GM12875 (cell line): Measurements from ENCODE around the gene DCDC2.
"Not testable (repeated sequence)": the region's sequence is repeated elsewhere in the genome, so short reads cannot be mapped to it uniquely, and the experiment has no call there.

ENCODE experiments used
- H3K4me3 ChIP-seq: one replicate; pipeline ENCODE4 v1.5.1; 2011; ENCODE audit warnings: low read depth, low read length, control low read depth
- CTCF ChIP-seq: IDR thresholded peaks from 2 replicates; pipeline ENCODE4 v1.5.1; 2011; ENCODE audit warnings: low read depth, mild to moderate bottlenecking, control low read depth, inconsistent platforms, low read length, moderate library complexity, borderline replicate concordance; ENCODE audit not compliant: insufficient read depth

Gene DCDC2

DNA sequence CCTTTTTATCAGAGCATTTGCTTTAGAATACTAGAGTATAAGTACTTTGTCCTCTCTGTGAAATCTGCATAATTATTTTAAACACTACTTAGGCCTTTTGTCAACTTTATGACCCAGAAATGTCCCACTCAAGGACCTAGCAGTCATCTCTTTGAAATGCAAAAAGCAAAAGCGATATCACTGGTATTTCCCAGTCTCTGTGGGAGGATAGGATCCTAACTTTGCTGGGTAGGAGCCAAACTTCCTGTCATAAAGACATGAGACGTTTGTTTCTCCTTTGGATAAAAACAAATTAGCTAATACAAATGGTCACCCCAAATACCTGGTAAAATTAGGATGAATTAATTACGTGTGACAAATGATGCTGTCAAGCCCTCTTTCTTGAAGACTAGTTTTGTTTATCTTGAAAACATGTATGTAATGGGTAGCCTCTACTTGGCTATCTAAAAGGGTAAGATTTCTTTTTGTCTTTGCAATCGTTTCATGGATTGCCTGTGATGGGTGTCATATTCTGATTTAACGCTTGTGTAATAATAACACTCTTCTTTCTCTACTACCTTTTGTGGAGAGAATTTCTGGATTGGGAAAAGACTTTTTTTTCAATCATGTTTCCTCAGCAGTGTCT lies 36.2 kb downstream of the DCDC2 start:
- no peak overlapping the region for H3K4me3 ChIP-seq
- TF ChIP-seq CTCF, result no peak

- H3K4me3 ChIP-seq, result no peak overlapping the region
- no peak for TF ChIP-seq CTCF
Measured at GRCh38 chr6:24313251-24314141, 44.4 kb downstream of the DCDC2 start.

DNA sequence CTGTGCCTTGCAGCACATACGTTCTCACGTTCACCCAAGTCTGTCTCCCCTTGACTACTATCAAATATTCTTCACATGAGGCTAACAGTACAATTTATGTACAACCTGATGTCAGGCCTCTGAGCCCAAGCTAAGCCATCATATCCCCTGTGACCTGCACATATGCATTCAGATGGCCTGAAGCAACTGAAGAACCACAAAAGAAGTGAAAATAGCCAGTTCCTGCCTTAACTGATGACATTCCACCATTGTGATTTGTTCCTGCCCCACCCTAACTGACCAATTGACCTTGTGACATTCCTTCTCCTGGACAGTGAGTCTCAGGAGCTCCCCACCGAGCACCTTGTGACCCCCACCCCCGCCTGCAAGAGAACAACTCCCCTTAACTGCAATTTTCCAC lies 46.1 kb downstream of the DCDC2 start:
- not testable (repeated sequence) for H3K4me3 ChIP-seq

DNA sequence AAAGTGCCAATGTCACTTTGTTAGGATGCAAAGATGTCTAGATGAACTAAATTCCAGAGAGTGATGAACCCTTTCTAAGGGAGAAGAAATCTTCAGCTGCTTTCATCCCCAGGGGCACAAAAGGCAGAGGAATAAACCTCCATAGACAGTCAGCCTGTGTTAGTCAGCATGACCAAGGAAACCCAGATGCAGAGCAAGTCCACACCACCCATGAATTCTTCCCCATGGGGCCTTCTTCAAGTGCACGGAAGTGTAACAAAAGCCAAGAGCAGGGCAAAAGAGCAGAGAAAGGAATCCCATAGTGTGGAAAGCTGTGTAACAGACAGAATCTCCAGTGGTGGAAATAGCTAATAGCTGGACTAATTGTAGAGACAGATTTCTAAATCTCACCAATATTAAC lies 50.0 kb downstream of the DCDC2 start:
- no peak for TF ChIP-seq CTCF
- H3K4me3 ChIP-seq, result no peak overlapping the region

DNA sequence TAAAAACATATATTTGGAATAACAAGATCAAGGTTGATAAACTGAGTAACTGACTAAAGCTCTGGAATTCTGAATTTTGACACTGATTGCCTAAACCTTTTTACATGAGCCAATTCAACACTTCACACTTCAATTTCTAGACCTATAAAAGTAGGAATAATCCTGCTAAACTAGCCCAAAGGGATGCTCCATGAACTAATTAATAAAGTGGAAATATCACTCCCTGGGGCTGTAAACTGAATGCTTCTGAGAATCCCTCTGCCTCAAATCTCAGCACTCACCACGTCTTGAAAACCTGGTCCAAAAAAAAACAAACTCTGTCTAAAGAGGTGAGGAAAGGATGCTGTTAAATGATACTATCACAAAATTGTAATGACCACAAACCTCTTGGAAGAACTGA lies 50.9 kb downstream of the DCDC2 start:
- no peak for TF ChIP-seq CTCF

DNA sequence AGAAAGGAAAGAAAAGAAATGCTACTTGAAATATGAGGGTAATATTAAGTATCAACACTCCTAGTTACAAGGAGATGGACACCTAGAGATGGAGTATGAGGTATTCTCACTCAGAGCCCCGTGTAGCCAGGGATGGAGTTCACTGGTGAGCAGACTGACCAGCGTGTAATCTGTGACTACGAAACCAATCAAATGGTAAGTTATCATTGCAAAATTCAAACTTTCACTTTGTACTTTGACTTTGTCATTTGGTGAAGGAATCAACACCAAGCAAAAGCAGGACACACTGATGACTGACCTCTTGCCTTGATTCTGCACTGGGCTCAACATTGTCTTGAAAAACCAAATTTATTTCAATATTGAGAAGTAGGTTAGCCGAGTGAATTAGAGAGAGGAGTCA lies 51.8 kb downstream of the DCDC2 start:
- H3K4me3 ChIP-seq, result no peak overlapping the region
- TF ChIP-seq CTCF, result no peak

More for the DNA sequence above, 50.9 kb downstream of the DCDC2 start:
- no peak overlapping the region for H3K4me3 ChIP-seq

DNA sequence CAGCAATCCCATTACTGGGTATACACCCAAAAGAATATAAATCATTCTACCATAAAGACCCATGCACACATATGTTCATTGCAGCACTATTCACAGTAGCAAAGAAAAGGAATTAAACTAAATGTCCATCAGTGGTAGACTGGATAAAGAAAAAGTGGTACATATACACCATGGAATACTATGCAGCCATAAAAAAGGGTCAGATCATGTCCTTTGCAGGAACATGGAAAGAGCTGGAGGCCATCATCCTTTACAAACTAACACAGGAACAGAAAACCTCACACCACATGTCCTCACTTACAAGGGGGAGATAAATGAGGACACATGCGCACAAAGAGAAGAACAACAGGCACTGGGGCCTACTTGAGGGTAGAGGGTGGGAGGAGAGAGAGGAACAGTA lies 60.9 kb downstream of the DCDC2 start:
- no peak overlapping the region for H3K4me3 ChIP-seq
- no peak for TF ChIP-seq CTCF

GRCh38 chr6:24293852-24294251 lies 64.0 kb downstream of the DCDC2 start:
- H3K4me3 ChIP-seq, result not testable (repeated sequence)
